Neutrophil (primary cell): ENCODE results near the gene RGS12.

Experiments
- H3K27ac ChIP-seq: fragments of 200-600 bp; sonication (generic); 2 replicates; pipeline ENCODE4 v1.5.1; 2016; ENCODE audit warnings: mild to moderate bottlenecking, moderate library complexity
- H3K27me3 ChIP-seq: fragments of 200-600 bp; sonication (generic); 2 replicates; pipeline ENCODE4 v1.6.0; 2016; ENCODE audit warnings: mild to moderate bottlenecking
- H3K36me3 ChIP-seq: fragments of 200-600 bp; sonication (generic); 2 replicates; pipeline ENCODE4 v1.5.1; 2017
- H3K4me1 ChIP-seq, 2 experiments: fragments of 200-600 bp in 1 of 2; sonication (generic) in 1 of 2; 1 replicate in 1 of 2; 2 replicates in 1 of 2; pipeline versions ENCODE4 v1.5.1 to v1.6.1; 2013 to 2016; ENCODE audit warnings: low read depth in 1 of 2, low read length in 1 of 2, mild to moderate bottlenecking in 1 of 2, moderate library complexity in 1 of 2; ENCODE audit not compliant: control insufficient read depth in 1 of 2, insufficient read depth in 1 of 2
- H3K4me3 ChIP-seq, 2 experiments: fragments of 200-600 bp in 1 of 2; sonication (generic) in 1 of 2; 1 replicate in 1 of 2; 2 replicates in 1 of 2; pipeline ENCODE4 v1.5.1; 2013 to 2016; ENCODE audit warnings: low read depth in 1 of 2, low read length in 1 of 2, mild to moderate bottlenecking in 1 of 2, moderate library complexity in 1 of 2
- H3K9me3 ChIP-seq: fragments of 200-600 bp; sonication (generic); 2 replicates; pipeline ENCODE4 v1.5.1; 2016
- TF ChIP-seq, protein P1 (sequence below): fragments of 200-600 bp; sonication (generic); IDR thresholded peaks from 2 replicates; pipeline ENCODE4 v1.5.1; 2016; ENCODE audit warnings: antibody characterized with exemption

Gene RGS12

DNA sequence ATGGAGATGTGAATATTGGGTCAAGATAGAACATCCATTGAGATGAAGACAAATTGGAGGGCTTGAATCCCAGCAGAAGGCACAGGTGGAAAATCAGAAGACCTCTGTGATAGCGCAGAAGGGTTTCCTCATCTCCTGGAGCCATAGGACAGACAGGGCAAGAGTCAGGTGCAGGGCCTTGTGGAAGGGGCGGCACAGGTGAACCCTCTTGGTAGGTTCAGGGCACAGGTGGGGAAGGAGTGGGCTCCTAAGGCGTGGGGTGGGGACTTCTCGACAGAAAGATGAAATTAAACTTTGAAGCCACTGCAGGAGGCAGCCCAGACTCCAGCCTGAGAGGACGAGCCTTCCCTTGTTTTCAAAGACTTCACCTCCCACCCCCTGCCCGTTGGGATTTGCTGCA, 9.3 kb upstream of the RGS12 start:
- Histone ChIP-seq H3K27me3 (peaks cover 39% of the 10 kb centered on the region), H3K36me3 (no peaks in the 10 kb centered on the region), H3K27ac (no peak overlapping the region), H3K4me3 (no peak overlapping the region), H3K4me1 (peaks cover 0 to 6% of the 10 kb centered on the region in 2 experiments), H3K9me3 (no peaks in the 10 kb centered on the region)
- TF ChIP-seq, protein P1, sequence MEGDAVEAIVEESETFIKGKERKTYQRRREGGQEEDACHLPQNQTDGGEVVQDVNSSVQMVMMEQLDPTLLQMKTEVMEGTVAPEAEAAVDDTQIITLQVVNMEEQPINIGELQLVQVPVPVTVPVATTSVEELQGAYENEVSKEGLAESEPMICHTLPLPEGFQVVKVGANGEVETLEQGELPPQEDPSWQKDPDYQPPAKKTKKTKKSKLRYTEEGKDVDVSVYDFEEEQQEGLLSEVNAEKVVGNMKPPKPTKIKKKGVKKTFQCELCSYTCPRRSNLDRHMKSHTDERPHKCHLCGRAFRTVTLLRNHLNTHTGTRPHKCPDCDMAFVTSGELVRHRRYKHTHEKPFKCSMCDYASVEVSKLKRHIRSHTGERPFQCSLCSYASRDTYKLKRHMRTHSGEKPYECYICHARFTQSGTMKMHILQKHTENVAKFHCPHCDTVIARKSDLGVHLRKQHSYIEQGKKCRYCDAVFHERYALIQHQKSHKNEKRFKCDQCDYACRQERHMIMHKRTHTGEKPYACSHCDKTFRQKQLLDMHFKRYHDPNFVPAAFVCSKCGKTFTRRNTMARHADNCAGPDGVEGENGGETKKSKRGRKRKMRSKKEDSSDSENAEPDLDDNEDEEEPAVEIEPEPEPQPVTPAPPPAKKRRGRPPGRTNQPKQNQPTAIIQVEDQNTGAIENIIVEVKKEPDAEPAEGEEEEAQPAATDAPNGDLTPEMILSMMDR = no peak

DNA sequence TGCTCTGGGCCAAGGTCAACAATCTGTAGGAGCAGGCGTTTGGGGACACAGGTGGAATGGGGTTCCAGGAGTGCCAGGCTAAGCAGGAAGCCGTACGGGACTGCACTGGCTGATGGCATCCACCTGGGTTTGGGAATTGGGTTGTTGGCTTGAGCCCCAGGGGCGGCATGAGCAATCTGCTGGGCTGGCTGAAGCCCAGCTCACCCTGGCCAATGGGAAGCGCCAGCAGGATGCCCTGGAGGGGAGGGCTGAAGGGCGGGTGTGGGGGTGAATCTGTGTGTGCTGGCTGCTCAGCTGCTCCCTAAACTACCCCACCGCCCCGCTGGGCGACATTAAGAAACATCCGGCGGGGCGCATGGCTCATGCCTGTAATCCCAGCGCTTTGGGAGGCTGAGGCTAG, 8.9 kb upstream of the RGS12 start:
- TF ChIP-seq, protein P1 = no peak

DNA sequence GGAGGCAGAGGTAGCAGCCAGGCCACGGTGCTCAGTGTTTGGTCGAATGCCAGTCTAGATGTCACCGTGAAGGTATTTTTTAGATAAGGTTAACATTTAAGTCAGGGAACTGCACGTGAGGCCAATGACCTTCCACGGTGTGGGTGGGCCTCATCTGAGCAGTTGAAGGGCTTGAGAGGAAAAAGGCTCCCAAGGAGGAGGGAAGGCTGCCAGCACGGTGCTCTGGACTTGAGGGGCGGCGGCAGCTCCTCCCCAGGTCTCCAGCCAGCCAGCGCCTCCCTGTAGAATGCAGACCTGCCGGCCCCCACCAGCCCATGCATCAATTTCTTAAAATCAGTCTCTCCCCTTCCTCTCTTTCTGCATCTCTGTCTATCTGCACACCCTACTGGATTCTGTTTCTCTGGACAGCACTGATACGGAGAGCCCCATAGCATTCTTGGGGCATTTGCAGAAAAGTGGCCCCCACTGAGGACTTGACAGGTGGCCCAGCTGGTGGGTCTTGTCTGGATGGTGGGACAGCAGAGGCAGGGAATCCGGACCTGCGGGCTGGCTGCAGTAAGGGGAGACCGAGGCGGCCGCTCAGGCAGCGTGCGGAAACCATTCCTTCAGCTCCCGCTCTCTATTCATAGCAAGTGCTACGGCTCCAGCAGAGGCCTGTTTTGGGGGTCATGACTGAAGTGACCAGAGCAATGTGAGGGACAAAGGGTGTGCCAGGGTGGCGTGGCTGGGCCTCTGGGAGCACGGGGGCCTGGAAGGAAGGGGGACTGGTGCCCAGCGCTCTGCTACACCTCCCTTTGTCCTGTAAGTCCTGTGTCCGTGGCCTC, 7.9 kb upstream of the RGS12 start:
- no peaks in the 10 kb centered on the region for H3K36me3 ChIP-seq
- peaks cover 53% of the 10 kb centered on the region for H3K27me3 ChIP-seq
- no peaks in the 10 kb centered on the region for H3K9me3 ChIP-seq

More for the DNA sequence above, 8.9 kb upstream of the RGS12 start:
- peaks cover 0 to 6% of the 10 kb centered on the region in 2 experiments for H3K4me1 ChIP-seq
- H3K4me3 ChIP-seq = no peak overlapping the region
- H3K36me3 ChIP-seq = no peaks in the 10 kb centered on the region
- no peak overlapping the region for H3K27ac ChIP-seq
- H3K27me3 ChIP-seq = peaks cover 43% of the 10 kb centered on the region
- H3K9me3 ChIP-seq = no peaks in the 10 kb centered on the region

DNA sequence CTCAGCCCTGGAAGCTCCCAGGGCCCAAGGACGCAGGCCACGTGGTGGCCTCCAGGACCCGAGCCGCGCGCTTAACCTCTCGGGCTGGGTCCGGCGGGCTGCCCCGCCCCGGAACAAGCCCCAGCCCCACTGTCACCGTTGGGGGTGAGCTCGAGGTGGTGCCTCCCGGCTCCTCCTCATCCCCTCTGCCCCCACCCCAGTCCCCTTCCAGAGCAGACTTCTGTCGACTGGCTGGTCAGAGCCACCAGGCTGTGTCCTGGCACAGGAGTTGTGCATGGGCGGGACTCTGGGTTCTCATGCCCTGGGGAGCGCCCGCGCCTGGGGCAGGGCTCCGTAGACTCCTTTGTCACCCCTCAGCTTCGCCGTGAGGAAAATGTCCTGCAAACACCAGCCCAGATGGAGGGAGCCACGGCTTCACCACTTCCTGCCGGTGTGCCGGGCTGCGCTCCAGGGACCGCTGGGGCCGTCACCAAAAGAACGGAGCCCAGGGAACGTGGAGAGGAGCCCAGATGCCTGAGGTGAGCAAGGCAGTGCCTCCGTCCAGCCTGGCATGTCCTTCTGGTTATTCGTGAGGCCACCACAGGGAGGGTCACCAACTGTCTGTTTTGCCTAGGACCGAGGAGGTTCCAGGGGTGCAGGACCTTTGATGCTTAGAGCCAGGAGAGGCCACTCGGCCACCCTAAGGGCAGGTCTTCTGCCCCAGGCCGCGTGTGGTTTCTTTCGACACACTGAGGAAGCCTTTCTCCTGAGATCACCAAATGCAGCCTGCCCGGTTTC, 7.1 kb upstream of the RGS12 start:
- TF ChIP-seq, protein P1 = no peak
- H3K36me3 ChIP-seq = no peaks in the 10 kb centered on the region
- no peaks in the 10 kb centered on the region for H3K9me3 ChIP-seq
- peaks cover 0 to 6% of the 10 kb centered on the region in 2 experiments for H3K4me1 ChIP-seq
- peaks cover 61% of the 10 kb centered on the region for H3K27me3 ChIP-seq
- H3K27ac ChIP-seq = no peak overlapping the region
- H3K4me3 ChIP-seq = no peak overlapping the region

More for the DNA sequence above, 7.9 kb upstream of the RGS12 start:
- no peak overlapping the region for H3K27ac ChIP-seq
- no peak overlapping the region for H3K4me3 ChIP-seq
- TF ChIP-seq, protein P1 = no peak
- peaks cover 0 to 6% of the 10 kb centered on the region in 2 experiments for H3K4me1 ChIP-seq

DNA sequence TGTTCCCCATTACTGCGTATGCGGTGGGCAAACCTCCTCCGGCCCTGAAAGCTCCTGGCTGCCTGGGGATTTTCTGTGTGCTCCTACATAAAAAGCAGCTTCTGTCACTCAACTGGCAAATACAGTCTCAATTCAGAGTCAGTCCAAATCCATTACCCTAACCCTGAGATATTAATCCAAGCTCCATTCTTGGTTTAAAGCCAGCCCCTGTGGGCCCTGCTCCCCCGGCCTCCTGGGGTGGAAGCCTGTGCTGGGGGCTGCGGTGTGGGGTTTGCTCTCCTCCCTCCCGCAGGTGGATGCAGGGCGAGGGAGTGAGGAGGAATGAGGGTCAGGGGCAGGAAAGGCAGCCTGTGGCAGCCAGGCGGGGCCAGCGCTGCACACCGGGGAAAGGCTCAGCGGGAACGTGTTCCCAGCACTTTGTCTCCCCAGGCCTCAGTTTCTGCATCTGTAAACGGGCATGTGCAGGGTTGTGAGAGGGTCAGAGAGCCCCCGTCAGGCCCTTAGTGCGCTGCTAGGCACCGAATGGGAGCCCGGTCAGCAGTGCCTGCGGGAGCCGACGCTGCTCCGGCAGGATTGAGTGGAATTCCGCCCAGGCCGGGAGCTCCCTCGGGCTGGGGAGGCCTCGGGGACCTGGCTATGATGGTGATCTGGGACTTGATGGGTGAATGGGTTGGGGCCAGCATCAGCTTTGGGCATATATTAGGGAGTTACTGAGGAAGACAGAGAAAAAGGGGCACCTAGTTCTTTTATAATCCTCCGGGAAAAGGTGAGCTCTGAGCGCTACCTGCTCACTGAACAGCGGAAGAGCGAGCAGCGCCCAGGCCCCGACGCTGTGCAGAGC, 6.3 kb upstream of the RGS12 start:
- TF ChIP-seq, protein P1 = no peak
- Histone ChIP-seq H3K36me3 (no peaks in the 10 kb centered on the region), H3K4me3 (no peak overlapping the region), H3K27me3 (peaks cover 69% of the 10 kb centered on the region), H3K4me1 (peaks cover 2 to 9% of the 10 kb centered on the region in 2 experiments), H3K9me3 (no peaks in the 10 kb centered on the region), H3K27ac (no peak overlapping the region)
